Measurements from ENCODE around the gene LSM8.
"Not testable (repeated sequence)": the region's sequence is repeated elsewhere in the genome, so short reads cannot be mapped to it uniquely, and the experiment has no call there.

Gene LSM8

DNA sequence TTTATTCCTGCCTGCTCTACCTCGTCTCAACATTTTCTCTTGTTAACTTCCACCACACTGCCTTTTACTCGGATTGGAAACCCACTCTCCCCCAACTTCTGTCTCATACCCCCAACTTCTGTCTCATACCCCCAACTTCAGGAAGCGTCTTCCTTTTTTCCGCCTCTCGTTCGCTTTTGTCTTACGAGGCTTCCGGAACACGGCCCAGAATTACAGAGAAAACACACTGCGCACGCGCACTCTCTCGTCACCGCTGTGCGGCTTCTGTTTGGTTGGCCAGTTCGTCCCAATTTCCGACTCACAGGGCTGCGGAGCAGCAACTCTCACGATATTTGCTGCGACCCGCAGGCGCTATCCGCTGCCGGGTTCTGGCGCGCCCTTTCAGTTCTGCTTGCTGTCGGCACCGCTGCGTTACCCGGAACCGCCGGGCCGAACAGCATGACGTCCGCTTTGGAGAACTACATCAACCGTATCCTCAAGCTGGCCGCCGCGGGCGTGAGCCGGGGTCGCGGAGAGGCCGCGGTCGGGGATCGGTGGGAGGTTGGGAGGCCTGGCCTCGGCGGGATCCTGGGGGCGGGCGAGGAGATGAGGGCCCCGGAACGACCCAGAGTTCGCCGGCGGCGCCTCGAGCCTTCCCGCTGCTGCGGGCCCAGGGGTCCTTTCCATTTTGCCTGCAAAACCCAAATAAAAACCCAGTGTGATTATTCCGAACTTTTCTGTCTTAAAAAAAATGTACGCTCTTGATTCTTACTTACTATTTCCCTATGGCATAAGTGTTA, at the start of gene LSM8:
LSM8 (plus strand) TSS at position 379 of the 779 bp plus-strand sequence; CDS start at position 439, 60 bp downstream.
- DNase-seq = peak; percentile 98 to 100 (median 99)

DNA sequence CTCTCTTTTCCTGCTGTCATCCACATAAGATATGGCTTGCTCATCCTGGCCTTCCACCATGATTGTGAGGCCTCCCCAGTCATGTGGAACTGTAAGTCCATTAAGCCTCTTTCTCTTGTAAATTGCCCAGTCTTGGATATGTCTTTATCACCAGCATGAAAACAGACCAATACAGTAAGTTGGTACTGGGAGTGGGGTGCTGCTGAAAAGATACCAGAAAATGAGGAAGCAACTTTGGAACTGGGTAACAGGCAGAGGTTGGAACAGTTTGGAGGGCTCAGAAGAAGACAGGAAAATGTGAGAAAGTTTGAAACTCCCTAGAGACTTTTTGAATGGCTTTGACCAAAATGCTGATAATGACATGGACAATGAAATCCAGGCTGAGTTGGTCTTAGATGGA, 49.5 kb upstream of the LSM8 start:
- not testable (repeated sequence) for DNase-seq

DNA sequence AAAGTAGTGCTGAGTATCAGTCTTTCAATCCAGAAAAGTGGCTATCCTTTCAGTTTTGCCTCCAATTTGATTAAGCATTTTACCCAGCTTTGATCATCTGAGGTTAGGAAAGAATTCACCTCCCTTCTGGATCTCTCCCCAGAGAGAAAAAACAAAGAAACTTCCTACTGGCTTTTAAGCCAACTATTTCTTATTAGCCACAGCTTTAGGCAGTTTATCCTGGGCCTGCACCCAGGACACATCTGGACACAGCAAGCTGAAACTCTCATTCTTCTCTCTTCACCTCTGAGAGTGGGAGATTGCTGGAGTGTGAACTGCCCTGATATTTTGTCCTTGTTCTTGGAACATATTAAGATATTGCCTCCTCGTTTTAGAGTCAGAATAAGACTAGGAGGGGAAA, 43.5 kb upstream of the LSM8 start:
- DNase-seq = no peak

DNA sequence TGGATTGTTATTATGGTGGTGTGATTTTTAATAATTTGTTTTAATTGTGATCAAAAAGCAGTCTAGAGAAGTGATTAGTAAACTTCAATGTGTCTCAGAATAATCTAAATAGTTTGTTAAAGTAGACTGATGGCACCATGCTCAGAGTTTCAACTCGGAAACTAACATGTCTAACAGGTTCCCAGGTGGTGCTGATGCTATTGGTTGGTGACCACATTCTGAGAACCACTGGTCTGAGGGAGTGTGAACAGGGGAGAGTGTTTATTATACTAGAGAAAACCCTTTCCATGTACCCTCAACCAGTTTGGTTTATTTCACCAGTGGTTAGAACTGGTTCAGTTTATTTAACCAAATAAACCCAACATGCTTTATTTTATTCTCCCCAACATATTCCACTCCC, 42.0 kb upstream of the LSM8 start:
- no peak for DNase-seq

DNA sequence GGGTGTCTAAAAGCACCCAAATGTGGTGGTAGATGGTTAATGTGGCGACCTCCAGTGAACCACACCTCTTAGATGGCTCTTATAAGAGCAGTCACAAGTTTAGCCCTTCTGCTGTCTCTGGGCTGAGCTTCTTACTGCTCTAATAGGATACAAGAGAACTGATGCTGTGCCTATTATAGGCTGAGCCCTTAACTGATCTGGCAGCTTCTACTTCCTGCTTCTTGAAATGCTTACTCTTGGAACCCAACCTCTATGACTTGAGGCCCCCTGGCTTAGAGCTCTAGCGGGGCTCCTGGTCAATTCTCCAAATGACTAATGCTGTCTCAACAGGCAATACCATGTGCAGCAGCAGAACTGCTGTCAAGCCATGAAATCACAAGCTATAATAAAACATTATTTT, 35.0 kb upstream of the LSM8 start:
- DNase-seq = no peak

DNA sequence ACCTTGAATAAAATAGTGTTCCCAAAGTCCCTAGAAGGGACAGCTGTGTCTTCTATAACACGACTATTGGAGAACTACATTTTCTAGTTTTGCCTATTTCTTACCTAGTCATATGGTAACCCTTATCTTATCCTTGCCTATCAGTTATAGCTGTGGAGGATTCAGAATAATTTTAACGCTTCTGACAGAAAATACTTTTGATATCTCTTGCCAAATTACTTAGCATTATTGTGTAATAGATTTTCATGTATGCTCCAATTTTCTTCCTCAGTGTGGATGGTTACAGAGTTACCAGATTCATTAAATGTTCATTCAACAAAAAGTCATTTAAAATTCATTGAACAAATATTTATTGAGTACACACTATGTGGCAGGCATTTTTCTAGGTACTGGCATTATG, 34.6 kb upstream of the LSM8 start:
- DNase-seq = no peak

DNA sequence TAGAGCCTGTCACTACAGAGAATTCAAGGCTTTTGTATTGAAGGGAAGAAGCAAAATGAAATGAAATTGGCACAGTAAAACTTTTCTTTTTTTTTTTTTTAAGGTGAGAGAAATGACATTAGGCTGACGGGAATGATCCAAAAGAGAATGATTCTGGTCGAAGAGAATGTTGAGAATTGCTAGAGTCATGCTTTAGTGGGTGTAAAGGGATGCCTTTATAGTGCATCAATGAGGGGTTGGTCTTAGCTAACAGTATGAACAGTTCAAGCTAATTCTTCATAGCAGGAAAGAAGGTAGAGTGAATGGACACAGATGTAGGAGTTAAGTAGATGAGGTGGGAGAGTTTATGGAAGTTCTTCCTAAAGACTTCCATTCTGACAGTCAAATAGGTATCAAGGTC, 32.3 kb upstream of the LSM8 start:
- no peak for DNase-seq

DNA sequence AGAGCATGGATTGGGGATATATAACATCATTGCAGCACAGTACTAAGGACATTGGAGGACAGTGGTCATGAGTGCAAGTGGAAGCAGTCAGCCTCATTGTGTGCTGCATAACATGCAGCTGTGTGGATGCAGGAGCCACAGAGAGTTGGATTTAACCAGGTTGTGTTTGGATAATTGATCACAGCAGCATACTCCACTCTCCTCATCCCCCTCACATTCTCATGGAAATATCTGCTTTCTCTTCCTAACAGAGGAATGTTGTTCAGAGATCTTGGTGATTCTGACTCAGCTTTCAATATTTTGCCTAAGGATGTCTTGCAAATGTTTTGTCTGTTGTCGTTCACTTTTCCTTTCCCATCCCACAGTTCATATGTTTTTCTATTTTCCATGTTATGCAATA, 31.8 kb upstream of the LSM8 start:
- DNase-seq = no peak

DNA sequence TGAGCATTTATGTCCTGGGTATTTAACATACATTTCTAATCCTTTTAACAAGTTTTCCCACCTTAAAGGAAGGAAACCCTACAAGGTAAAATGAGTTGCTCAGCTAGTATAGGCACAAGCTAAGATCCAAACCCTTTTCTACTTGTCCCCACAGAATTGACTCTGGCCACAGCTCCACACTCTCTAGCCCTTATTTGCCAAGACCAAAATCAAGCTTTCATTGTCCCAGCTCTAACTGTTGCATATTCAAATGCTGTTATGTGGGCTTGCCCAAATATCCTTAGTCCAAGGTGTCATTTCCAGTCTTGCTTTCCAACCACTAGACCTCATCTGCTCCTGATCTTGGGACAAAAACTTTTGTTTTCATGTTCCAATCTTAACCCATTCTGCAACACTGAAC, 31.3 kb upstream of the LSM8 start:
- DNase-seq = no peak

DNA sequence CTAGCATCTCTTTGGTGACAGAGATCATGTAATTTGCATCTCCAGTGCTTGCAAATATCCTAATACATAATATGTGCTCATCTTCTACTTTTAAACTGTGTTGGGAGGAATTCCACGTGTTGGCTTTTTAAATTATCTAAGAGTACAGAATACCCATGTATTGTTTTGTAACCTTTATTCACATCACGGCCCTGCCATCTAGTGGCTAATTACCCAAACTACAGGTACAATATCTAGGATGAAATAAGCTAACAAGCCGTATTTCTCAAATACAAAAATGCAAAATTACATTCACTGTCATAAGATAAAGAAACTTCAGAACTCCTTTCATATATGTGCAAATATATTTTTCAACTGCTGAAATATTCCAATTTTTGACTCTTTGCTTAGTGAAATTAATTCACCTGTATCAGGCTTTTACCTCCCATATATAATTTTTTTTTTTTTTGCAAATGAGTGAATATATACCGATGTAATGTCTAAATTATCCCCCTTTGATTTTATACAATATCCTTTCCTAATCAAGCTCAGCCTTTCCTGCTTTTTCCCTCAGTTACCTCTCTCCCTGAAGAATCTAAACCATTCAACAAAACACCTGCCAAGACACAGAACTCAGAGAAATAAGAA, 30.3 kb upstream of the LSM8 start:
- peak; percentile 67 to 79 (median 68) for DNase-seq

DNA sequence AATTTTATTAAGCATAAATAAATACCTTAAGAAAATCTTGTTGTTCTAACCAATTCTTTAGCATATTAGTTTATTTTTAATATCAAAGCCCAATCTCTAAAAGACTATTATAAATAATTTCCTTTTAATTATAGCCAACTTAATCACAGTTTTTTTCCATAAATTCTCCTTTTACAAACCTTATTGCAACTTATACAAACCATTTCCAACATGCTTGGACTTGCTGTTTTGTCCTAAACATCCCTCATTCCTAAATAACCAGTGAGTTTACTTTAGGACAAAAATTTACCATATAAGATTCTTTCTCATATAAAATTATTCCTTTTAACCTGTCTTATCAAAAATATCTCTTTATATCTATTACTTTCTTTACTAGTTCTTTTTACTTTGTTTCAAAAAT, 25.2 kb upstream of the LSM8 start:
- DNase-seq = no peak

DNA sequence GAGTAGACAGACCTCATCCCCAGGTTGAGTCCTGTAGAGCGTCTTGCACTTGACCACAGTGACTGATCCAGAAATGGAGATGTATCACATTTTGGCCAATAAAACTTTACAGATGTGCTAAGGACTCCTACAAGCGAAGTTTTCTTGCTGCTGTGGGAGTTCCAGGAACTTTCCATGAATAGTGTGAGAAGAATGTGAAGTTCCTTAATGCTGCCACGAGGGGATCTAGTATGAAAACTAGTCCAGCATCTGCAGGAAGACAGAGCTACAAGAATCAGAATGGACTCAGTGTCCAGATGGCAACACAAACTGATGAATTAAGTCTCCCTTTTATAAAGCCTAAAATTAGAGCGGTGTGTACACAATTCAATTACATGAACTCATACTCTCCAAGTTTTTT, 14.8 kb upstream of the LSM8 start:
- DNase-seq = peak in 1 of 3 donors; percentile 10

DNA sequence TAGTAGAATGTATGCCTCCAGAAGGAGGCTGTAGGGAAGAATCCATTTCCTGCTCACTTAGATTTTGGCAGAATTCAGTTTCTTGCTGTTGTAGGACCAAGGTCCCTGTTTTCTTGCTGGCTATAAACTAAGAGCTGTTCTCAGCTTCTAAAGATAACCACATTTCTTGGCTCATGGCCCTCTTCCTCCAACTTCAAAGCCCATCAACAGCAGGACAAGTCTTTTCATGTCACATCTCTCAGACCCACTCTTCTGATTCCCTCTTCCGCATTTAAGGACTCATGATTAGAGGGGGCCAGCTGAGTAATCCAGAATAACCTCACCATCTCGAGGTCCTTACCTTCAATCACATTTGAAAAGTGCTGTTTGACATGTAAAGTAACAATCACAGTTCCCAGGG, 8.2 kb upstream of the LSM8 start:
- DNase-seq = no peak

DNA sequence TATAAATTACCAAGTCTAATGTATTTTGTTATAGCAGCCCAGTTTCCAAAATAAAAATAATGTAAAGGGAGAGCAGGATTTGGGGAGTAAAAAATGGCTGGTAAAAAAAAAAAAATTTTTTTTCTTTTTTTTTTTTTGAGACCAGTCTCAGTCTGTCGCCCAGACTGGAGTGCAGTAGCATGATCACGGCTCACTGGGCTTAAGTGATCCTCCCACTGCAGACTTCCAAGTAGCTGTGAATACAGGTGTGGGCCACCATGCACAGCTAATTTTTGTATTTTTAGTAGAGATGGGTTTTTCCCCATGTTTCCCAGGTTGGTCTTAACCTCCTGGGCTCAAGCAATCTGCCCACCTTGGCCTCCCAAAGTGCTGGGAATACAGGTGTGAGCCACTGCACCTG, 4.8 kb upstream of the LSM8 start:
- DNase-seq = no peak

DNA sequence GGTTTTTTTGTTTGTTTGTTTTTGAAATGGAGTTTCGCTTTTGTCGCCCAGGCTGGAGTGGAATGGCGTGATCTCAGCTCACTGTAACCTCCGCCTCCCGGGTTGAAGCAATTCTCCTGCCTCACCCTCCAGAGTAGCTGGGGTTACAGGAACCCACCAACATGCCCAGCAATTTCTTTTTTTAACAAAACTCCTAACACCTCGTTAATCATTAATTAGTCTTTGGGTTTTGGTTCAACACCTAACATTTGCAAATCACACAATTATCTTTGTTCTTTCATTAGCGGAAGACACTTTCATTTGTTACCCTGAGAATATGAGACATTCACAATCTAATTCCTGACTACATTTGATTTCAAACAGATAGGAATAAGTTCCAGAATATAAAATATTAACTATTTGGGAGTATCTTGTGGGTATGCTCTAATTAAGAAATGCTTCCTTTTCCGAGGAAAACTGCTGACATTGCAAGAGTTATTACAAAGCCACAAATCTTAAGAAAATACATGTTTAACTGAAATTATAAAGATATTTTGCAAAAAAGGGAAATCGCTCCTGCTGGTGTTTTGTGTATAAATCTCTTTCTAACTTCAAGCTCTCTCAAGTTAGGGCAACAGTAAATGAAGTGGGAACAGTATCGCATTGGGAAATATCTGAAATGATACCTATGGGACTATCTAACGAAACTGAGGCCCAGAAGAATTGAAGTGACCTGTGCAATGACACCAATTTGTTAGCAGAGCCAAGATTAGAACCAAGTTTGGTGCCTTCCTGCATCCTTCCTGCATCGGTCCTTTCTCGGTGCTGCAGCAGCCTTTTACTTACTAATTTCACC, 1.2 kb upstream of the LSM8 start:
- peak in 2 of 3 donors; percentile 7 for DNase-seq

DNA sequence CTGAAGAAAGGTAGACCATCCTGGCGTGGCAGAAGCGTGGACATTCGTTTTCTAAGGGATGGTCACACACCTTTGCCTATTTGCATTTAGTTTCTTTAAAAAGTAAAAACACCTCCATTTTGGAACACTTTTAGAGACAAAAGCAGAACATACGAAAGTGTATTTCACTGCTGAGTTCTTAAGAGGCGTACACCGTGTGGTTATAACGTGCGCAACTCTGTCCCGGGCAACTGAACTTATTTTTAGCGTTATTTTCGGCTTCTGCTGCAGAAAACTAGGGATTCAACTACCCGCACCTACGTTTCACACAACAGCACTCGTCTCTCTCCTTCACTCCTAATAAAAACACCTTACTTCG, 557 bp upstream of the LSM8 start:
- peak in 2 of 3 donors; percentile 22 to 34 for DNase-seq

DNA sequence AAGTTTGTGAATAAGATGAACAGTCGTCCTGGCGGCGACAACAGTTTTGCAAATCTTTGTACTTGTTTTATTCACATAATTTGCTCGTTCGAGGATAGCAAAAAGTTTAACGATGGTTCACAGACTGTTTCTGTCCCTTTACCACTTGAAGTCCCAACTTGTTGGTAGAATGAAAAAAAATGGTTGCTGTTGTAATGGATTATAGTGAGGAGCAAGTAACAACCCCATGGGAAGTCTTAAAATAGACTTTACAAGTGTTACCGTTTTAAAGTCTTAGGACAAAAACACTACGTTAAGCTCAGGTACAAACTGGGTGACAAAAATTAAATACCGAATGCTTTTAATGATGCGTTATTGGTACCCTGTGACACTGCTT, 589 bp downstream of the LSM8 start:
- DNase-seq = peak in 1 of 3 donors; percentile 30

DNA sequence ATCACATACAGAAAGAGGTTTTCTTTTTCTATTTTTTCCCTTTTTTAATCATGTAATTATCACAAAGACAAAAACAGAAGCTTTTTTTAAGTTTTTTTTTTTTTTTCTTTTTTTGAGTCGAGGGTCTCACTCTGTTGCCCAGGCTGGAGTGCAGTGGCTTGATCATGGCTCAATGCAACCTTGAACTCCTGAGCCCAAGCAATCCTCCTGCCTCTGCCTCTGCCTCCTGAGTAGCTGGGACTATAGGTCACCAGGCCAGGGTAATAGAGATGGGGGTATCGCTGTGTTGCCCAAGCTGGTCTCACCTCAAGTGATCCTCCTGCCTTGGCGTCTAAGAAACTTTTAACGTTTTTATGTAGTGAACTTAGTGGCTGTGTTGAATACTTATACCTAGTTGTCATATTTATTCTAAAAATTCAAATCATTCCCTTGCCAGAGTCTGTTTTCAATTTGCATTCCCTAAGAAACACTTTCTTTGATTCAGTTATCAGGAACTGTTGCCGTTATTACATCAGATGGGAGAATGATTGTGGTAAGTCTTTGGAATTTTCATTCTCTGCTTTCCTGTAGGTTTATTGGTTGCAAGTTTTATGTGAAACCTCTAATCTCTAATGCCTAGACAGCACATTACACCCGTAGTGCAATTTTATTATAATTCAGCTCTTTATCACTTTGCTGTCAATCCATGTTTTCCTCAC, 1.3 kb downstream of the LSM8 start:
- DNase-seq = no peak

DNA sequence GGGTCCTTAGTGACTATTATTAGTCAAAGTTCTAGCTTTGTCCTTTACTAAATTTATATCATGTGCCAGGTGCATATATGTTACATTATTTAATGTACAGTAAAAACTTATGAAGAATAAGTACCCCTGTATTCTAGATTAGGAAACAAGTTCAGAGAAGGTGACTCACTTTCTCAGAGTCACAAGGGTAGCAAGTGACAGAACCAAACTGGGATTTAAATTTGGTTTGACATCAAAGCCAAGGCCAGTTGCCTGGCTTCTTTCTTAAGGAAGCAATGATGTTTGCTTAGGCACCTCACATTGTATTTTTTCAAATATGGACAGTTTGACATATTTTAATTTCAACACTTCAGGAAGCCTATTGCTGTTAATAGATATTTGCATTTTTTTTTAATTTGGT, 2.5 kb downstream of the LSM8 start:
- DNase-seq = peak; percentile 47 to 57 (median 53)

DNA sequence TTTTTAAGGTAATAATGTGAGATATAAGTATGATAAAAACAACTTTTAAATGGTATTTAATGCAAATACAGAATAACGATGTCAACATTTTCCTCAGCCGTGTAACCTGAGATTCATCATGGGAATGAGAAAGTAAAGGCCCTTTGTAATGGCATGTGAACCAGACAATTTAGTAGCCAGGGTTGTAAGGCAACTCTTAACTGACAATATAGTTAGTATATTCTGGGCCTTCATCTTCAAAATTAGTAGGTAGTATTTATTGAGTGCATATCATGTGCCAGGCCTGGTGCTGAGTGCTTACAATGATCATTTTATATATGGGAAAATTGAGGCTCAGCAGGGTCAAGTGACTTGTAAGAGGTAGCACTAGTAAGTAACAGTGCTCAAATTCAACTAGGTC, 10.6 kb downstream of the LSM8 start:
- no peak for DNase-seq

DNA sequence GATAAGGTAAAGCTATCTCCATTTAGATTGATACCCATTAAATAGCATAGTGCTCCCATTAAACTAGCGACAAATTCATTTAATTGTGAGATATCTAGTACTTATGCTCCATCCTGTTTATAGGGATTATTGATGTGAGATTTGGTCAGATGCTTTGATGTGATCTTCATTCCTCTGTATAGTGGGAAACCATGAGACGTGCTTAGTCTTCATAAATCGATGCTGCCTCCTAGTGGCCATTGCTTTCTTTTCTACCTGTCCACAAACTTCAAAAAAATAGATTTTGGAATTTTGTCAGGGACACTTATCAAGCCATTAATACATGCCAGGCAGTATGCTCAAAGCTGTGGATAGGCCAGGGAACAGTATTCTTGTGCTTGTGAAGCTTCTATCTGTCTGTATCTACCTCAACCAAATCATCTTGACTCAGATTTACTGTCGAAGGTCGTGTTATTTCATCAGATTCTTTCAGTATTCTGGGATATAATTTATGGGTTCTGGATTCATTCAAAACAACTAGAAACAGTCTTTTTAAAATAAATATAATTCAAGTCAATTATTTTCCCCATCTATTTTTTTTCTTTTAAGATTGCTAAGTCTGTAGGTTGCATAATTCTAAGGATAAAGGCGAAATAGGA, 12.0 kb downstream of the LSM8 start:
- DNase-seq = peak; percentile 73 to 80 (median 77)

DNA sequence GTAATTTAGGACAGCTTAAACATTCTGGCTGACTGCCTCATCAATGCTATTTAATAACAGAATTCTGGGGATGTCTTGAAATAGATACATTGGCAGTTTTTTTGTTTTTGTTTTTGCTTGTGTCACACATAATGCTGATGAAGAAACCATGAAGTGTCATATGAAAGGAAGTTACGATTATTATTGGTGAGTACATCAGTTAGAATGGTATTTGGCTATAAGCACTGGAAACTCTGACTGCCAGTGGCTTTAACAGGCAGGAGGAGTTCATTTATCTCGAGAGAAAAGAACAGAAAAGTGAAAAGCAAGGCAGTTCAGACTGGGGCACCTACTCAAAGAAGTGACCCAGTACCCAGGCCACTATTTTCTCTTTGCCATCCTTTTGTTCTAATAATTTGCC, 18.1 kb downstream of the LSM8 start:
- DNase-seq = no peak
